SK-N-SH (cell line): ENCODE results near the gene CCL17. TPM values are rescaled to one million over a fixed set of nuclear protein-coding genes. Genes with fewer than 3 reads are reported as not detected.

ENCODE experiments used
- CTCF ChIA-PET: fragments of 300-600, 350-600 bp; formaldehyde crosslinking; extraction: SDS; loops from one replicate; lab custom pipeline; 2021; lab: Yijun Ruan, JAX
- POLR2A ChIA-PET: fragments of 350-600 bp; sonication (Branson Sonifier 250); formaldehyde crosslinking; extraction: SDS; loops from one replicate; lab custom pipeline; 2020; ENCODE audit warnings: antibody characterized with exemption, inconsistent platforms; lab: Yijun Ruan, JAX
- DNase-seq: peaks from one replicate; pipeline ENCODE4 v3.0.0; 2012
- H2AFZ ChIP-seq: fragments of 200-600 bp; sonication (generic); 2 replicates; pipeline ENCODE4 v1.8.1; 2016; ENCODE audit warnings: antibody characterized with exemption, mild to moderate bottlenecking, low read depth
- H3F3A ChIP-seq: fragments of 200-600 bp; sonication (generic); replicated peaks from 2 replicates; pipeline ENCODE3; 2016; ENCODE audit warnings: antibody characterized with exemption, mild to moderate bottlenecking; ENCODE audit not compliant: insufficient read depth
- H3K27ac ChIP-seq, 2 experiments: fragments of 200-500 bp in 1 of 2; fragments of 200-600 bp in 1 of 2; sonication (Bioruptor generic) in 1 of 2; sonication (generic), shearing (Covaris generic) in 1 of 2; 2 replicates each; pipeline versions ENCODE4 v1.5.1 to v1.6.1; 2014 to 2016; ENCODE audit warnings: low read depth in 2 of 2, inconsistent platforms in 1 of 2, low read length in 1 of 2, mild to moderate bottlenecking in 1 of 2, mixed read lengths in 1 of 2
- H3K27me3 ChIP-seq: fragments of 200-600 bp; sonication (generic), shearing (Covaris generic); 2 replicates; pipeline ENCODE4 v1.6.1; 2016; ENCODE audit warnings: mixed run types; ENCODE audit not compliant: insufficient read depth
- H3K36me3 ChIP-seq, 2 experiments: fragments of 200-500 bp in 1 of 2; fragments of 200-600 bp in 1 of 2; sonication (Bioruptor generic) in 1 of 2; sonication (generic) in 1 of 2; replicated peaks in 1 of 2; 2 replicates each; pipeline versions ENCODE3 to v1.5.1; 2014 to 2016; ENCODE audit warnings: low read length in 1 of 2, mild to moderate bottlenecking in 1 of 2; ENCODE audit not compliant: insufficient read depth in 2 of 2, control insufficient read depth in 1 of 2
- H3K4me1 ChIP-seq, 2 experiments: fragments of 200-500 bp in 1 of 2; fragments of 200-600 bp in 1 of 2; sonication (Bioruptor generic) in 1 of 2; sonication (generic), shearing (Covaris generic) in 1 of 2; 2 replicates each; pipeline versions ENCODE4 v1.5.1 to v1.6.1; 2014 to 2016; ENCODE audit warnings: low read depth in 1 of 2, low read length in 1 of 2, mixed run types in 1 of 2; ENCODE audit not compliant: insufficient read depth in 2 of 2, control insufficient read depth in 1 of 2
- H3K4me2 ChIP-seq: fragments of 200-600 bp; sonication (generic), shearing (Covaris generic); 2 replicates; pipeline ENCODE4 v1.6.1; 2017; ENCODE audit warnings: mixed run types
- H3K4me3 ChIP-seq, 2 experiments: fragments of 200-500 bp in 1 of 2; fragments of 200-600 bp in 1 of 2; sonication (Bioruptor generic) in 1 of 2; sonication (generic), shearing (Covaris generic) in 1 of 2; 2 replicates each; pipeline versions ENCODE4 v1.5.1 to v1.8.1; 2014 to 2016; ENCODE audit warnings: low read depth in 2 of 2, inconsistent platforms in 1 of 2, low read length in 1 of 2, mild to moderate bottlenecking in 1 of 2, mixed read lengths in 1 of 2, moderate library complexity in 1 of 2
- H3K79me2 ChIP-seq: fragments of 200-600 bp; sonication (generic); 2 replicates; pipeline ENCODE4 v1.8.1; 2017; ENCODE audit warnings: mild to moderate bottlenecking; ENCODE audit not compliant: insufficient read depth
- H3K9ac ChIP-seq: fragments of 200-600 bp; sonication (generic); 2 replicates; pipeline ENCODE4 v1.6.1; 2017; ENCODE audit warnings: mixed run types
- H3K9me2 ChIP-seq: fragments of 200-600 bp; sonication (generic); 2 replicates; pipeline ENCODE4 v1.6.1; 2017; ENCODE audit warnings: mixed run types
- H3K9me3 ChIP-seq: fragments of 200-600 bp; sonication (generic); 2 replicates; pipeline ENCODE4 v1.6.1; 2017; ENCODE audit warnings: mixed run types, mild to moderate bottlenecking, moderate library complexity
- H4K20me1 ChIP-seq: fragments of 200-600 bp; sonication (generic); 2 replicates; pipeline ENCODE4 v1.6.1; 2017; ENCODE audit warnings: mild to moderate bottlenecking, mixed run types; ENCODE audit not compliant: insufficient read depth
- CHD2 ChIP-seq: fragments of 150-350 bp; IDR thresholded peaks from 2 replicates; pipeline ENCODE4 v1.6.1; 2018; ENCODE audit warnings: low read length; ENCODE audit not compliant: partially characterized antibody
- CTCF ChIP-seq: fragments of 200-600 bp; sonication (generic); IDR thresholded peaks from 2 replicates; pipeline ENCODE4 v1.6.1; 2017; ENCODE audit warnings: antibody characterized with exemption, mild to moderate bottlenecking, moderate library complexity
- EP300 ChIP-seq, 2 experiments: IDR thresholded peaks; 2 replicates each; pipeline versions ENCODE4 v1.4.0 to v1.6.1; 2012; ENCODE audit warnings: borderline replicate concordance in 1 of 2, low read depth in 1 of 2, low read length in 1 of 2
- EZH2phosphoT487 ChIP-seq: fragments of 200-600 bp; sonication (generic); IDR thresholded peaks from 2 replicates; pipeline ENCODE4 v1.6.1; 2017; ENCODE audit warnings: low read depth, mixed run types, mild to moderate bottlenecking, antibody characterized with exemption, moderate library complexity, borderline replicate concordance
- FOXJ3 ChIP-seq: sonication (generic); formaldehyde crosslinking; IDR thresholded peaks from 2 replicates; pipeline ENCODE4 v1.5.1; 2020; ENCODE audit warnings: mild to moderate bottlenecking, missing genetic modification reagents
- GABPA ChIP-seq: IDR thresholded peaks from 2 replicates; pipeline ENCODE4 v1.4.0; 2012; ENCODE audit warnings: low read depth, mild to moderate bottlenecking
- GATA2 ChIP-seq: sonication (generic); formaldehyde crosslinking; IDR thresholded peaks from 2 replicates; pipeline ENCODE4 v1.5.0; 2020; ENCODE audit warnings: mild to moderate bottlenecking, missing genetic modification reagents
- MEF2A ChIP-seq: IDR thresholded peaks from 2 replicates; pipeline ENCODE4 v1.4.0; 2012; ENCODE audit warnings: low read depth, borderline replicate concordance
- RFX5 ChIP-seq: IDR thresholded peaks from 2 replicates; pipeline ENCODE4 v1.6.1; 2012; ENCODE audit warnings: mild to moderate bottlenecking, improper control_type of control experiment, low read length
- SIN3A ChIP-seq: IDR thresholded peaks from 2 replicates; pipeline ENCODE4 v1.6.1; 2012; ENCODE audit warnings: low read depth, mild to moderate bottlenecking, low read length, moderate library complexity, borderline replicate concordance
- TCF12 ChIP-seq: IDR thresholded peaks from 2 replicates; pipeline ENCODE4 v1.4.0; 2012
- USF1 ChIP-seq: IDR thresholded peaks from 2 replicates; pipeline ENCODE4 v1.4.0; 2012; ENCODE audit warnings: low read depth, borderline replicate concordance
- YY1 ChIP-seq: IDR thresholded peaks from 2 replicates; pipeline ENCODE4 v1.4.0; 2012; ENCODE audit warnings: low read depth, mild to moderate bottlenecking
- WGBS: methylation state at CpG from one replicate; pipeline ENCODE4 v1.1.6; 2017; ENCODE audit warnings: low lambda C conversion rate; 5-methylcytosine and 5-hydroxymethylcytosine counted together
- polyA plus RNA-seq, 3 experiments: library from polyadenylated mRNA; depleted of rRNA; stranded (reverse); fragments of >200 nt; gene quantifications; 2 replicates each; pipeline ENCODE4 v1.2.3, GENCODE V29; 2012
- TF ChIP-seq, protein P1 (sequence below): fragments of 150-350 bp; IDR thresholded peaks from 2 replicates; pipeline ENCODE4 v1.6.1; 2016; ENCODE audit warnings: mild to moderate bottlenecking, low read depth, low read length
- TF ChIP-seq, protein P2 (sequence below): IDR thresholded peaks from 2 replicates; pipeline ENCODE4 v1.4.0; 2012; ENCODE audit warnings: low read depth, borderline replicate concordance
- TF ChIP-seq, protein P3 (sequence below): IDR thresholded peaks from 2 replicates; pipeline ENCODE4 v1.6.1; 2012; ENCODE audit warnings: mild to moderate bottlenecking, low read depth, low read length, moderate library complexity

The CCL17 gene
- polyA plus RNA-seq, 1 of the 3 experiments (the other 2 are of a cell fraction) = not detected

DNA sequence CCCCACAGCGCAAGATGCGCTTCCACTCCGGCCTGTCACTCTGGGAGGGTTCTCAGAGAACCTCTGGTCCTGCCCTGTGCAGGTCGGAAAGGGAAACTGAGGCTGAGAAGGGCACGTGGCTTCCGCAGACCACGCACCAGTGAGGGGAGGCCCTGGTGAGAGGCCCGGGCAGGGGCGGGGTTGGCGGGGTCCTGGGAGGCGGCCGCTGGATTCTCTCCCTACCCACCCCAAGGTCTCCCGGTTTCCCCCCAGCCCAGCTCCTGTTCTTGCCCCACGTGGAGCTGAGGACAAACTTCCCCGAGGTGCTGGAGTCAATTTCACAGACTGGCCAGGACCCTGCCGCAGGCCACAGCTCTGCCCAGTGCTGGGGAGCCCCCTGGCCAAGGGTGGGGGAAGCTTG is 11.5 kb downstream of the CCL17 start:
- Histone ChIP-seq H3K4me1 (peaks cover 0 to 37% of the 10 kb centered on the region in 2 experiments; a peak in 2 of 4 replicates), H4K20me1 (no peaks in the 10 kb centered on the region), H3K9me3 (no peaks in the 10 kb centered on the region), H3F3A (peaks cover 4% of the 10 kb centered on the region), H3K9ac (no peak overlapping the region), H3K9me2 (no peaks in the 10 kb centered on the region), H3K4me2 (no peak overlapping the region), H2AFZ (no peak overlapping the region), H3K27ac (no peak overlapping the region), H3K4me3 (no peak overlapping the region), H3K36me3 (no peaks in the 10 kb centered on the region), H3K79me2 (no peaks in the 10 kb centered on the region), H3K27me3 (no peaks in the 10 kb centered on the region)
- ChIA-PET POLR2A (interaction anchor here (0.6 to 2.0 kb wide), 8 partner anchors 16 to 230 kb away, joined by 3 to 12 read pairs (median 4); partner anchors contain the start of genes ARL2BP, CX3CL1, PSME3IP1 and RSPRY1), CTCF (interaction anchor here (0.6 to 17.3 kb wide), 31 partner anchors 10 to 385 kb away, joined by 3 to 544 read pairs (median 5); partner anchors contain the start of genes CCL17, CCL22, CIAPIN1 and COQ9)
- 98% methylated on average over 12 of the region's 16 CpGs for whole genome bisulfite sequencing
- TF ChIP-seq USF1 = no peak
- TF ChIP-seq CHD2 = no peak
- no peak for TF ChIP-seq EP300 (IDR thresholded peaks at IDR 0.05; ENCODE audit: borderline replicate concordance in 1 of 2, low read depth in 1 of 2, low read length in 1 of 2)
- TF ChIP-seq SIN3A = no peak
- no peak for TF ChIP-seq MEF2A
- no peak for TF ChIP-seq FOXJ3 (CRISPR knock-in tag)
- TF ChIP-seq, protein P1, sequence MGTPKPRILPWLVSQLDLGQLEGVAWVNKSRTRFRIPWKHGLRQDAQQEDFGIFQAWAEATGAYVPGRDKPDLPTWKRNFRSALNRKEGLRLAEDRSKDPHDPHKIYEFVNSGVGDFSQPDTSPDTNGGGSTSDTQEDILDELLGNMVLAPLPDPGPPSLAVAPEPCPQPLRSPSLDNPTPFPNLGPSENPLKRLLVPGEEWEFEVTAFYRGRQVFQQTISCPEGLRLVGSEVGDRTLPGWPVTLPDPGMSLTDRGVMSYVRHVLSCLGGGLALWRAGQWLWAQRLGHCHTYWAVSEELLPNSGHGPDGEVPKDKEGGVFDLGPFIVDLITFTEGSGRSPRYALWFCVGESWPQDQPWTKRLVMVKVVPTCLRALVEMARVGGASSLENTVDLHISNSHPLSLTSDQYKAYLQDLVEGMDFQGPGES = no peak
- no peak for TF ChIP-seq EZH2phosphoT487
- TF ChIP-seq CTCF = no peak
- TF ChIP-seq GATA2 (CRISPR knock-in tag) = no peak
- TF ChIP-seq TCF12 = no peak
- no peak for TF ChIP-seq YY1
- TF ChIP-seq GABPA = no peak
- TF ChIP-seq RFX5 = no peak
- TF ChIP-seq, protein P2, sequence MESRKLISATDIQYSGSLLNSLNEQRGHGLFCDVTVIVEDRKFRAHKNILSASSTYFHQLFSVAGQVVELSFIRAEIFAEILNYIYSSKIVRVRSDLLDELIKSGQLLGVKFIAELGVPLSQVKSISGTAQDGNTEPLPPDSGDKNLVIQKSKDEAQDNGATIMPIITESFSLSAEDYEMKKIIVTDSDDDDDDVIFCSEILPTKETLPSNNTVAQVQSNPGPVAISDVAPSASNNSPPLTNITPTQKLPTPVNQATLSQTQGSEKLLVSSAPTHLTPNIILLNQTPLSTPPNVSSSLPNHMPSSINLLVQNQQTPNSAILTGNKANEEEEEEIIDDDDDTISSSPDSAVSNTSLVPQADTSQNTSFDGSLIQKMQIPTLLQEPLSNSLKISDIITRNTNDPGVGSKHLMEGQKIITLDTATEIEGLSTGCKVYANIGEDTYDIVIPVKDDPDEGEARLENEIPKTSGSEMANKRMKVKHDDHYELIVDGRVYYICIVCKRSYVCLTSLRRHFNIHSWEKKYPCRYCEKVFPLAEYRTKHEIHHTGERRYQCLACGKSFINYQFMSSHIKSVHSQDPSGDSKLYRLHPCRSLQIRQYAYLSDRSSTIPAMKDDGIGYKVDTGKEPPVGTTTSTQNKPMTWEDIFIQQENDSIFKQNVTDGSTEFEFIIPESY = no peak
- TF ChIP-seq, protein P3, sequence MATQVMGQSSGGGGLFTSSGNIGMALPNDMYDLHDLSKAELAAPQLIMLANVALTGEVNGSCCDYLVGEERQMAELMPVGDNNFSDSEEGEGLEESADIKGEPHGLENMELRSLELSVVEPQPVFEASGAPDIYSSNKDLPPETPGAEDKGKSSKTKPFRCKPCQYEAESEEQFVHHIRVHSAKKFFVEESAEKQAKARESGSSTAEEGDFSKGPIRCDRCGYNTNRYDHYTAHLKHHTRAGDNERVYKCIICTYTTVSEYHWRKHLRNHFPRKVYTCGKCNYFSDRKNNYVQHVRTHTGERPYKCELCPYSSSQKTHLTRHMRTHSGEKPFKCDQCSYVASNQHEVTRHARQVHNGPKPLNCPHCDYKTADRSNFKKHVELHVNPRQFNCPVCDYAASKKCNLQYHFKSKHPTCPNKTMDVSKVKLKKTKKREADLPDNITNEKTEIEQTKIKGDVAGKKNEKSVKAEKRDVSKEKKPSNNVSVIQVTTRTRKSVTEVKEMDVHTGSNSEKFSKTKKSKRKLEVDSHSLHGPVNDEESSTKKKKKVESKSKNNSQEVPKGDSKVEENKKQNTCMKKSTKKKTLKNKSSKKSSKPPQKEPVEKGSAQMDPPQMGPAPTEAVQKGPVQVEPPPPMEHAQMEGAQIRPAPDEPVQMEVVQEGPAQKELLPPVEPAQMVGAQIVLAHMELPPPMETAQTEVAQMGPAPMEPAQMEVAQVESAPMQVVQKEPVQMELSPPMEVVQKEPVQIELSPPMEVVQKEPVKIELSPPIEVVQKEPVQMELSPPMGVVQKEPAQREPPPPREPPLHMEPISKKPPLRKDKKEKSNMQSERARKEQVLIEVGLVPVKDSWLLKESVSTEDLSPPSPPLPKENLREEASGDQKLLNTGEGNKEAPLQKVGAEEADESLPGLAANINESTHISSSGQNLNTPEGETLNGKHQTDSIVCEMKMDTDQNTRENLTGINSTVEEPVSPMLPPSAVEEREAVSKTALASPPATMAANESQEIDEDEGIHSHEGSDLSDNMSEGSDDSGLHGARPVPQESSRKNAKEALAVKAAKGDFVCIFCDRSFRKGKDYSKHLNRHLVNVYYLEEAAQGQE = no peak
- DNase-seq = no peak
